RWPE1 (cell line): ENCODE measurements around the gene HOXB7.

Experiments
- CTCF ChIA-PET: fragments of 350-600 bp; sonication (Branson Sonifier 250); formaldehyde crosslinking; extraction: SDS; loops from one replicate; lab custom pipeline; 2021; lab: Yijun Ruan, JAX
- POLR2A ChIA-PET: fragments of 400-600 bp; formaldehyde crosslinking; extraction: SDS; loops from one replicate; lab custom pipeline; 2020; ENCODE audit warnings: antibody characterized with exemption; ENCODE audit not compliant: low non-redundant PET; lab: Yijun Ruan, JAX
- DNase-seq: peaks from one replicate; pipeline ENCODE4 v3.0.0; 2012; ENCODE audit warnings: low spot score
- H3K27ac ChIP-seq: fragments of 450-650 bp; 2 replicates; pipeline ENCODE4 v1.5.1; 2017
- CTCF ChIP-seq: fragments of 450-650 bp; conservative IDR thresholded peaks from 2 replicates; pipeline ENCODE4 v1.5.1; 2017; ENCODE audit warnings: low read depth, mild to moderate bottlenecking

The HOXB7 gene

GRCh38 chr17:48564188-48565021 is 46.4 kb downstream of the HOXB7 start:
- CTCF ChIA-PET: no interaction called here
- POLR2A ChIA-PET: no interaction called here
- H3K27ac ChIP-seq: no peak overlapping the region
- no peak for TF ChIP-seq CTCF
- DNase-seq: no peak

- ChIA-PET CTCF (no interaction called here), POLR2A (no interaction called here)
- H3K27ac ChIP-seq: no peak overlapping the region
- DNase-seq: no peak
- no peak for TF ChIP-seq CTCF
These were observed 47.0 kb downstream of the HOXB7 start for GRCh38 chr17:48563867-48564187.

- TF ChIP-seq CTCF: no peak
- POLR2A ChIA-PET: no interaction called here
- DNase-seq: no peak
- H3K27ac ChIP-seq: no peak overlapping the region
- CTCF ChIA-PET: no interaction called here
These were observed 47.4 kb downstream of the HOXB7 start for GRCh38 chr17:48563385-48563838.

- no peak for TF ChIP-seq CTCF
- CTCF ChIA-PET: interaction anchor here (0.6 kb wide), 2 partner anchors 12 to 19 kb away, joined by 3 to 4 read pairs; no protein-coding TSS in a partner anchor
- POLR2A ChIA-PET: no interaction called here
- H3K27ac ChIP-seq: no peak overlapping the region
- no peak for DNase-seq
These were observed 47.9 kb downstream of the HOXB7 start for GRCh38 chr17:48562934-48563333.

GRCh38 chr17:48561884-48562810 is 48.7 kb downstream of the HOXB7 start:
- DNase-seq: no peak
- H3K27ac ChIP-seq: no peak overlapping the region
- ChIA-PET POLR2A (no interaction called here), CTCF (interaction anchor here (0.6 to 0.9 kb wide), 4 partner anchors 13 to 63 kb away, joined by 3 to 4 read pairs (median 3); no protein-coding TSS in a partner anchor)
- no peak for TF ChIP-seq CTCF
